GM12865 (cell line): Measurements from ENCODE around the gene SLC17A7.

Experiments used
- DNase-seq: peaks from one replicate; pipeline ENCODE4 v3.0.0; 2010; ENCODE audit warnings: low read depth
- H3K4me3 ChIP-seq: 2 replicates; pipeline ENCODE4 v1.5.1; 2011; ENCODE audit warnings: mild to moderate bottlenecking, low read depth, low read length, control low read depth
- CTCF ChIP-seq: IDR thresholded peaks from 2 replicates; pipeline ENCODE4 v1.5.1; 2011; ENCODE audit warnings: low read length, control low read depth, low read depth, inconsistent platforms; ENCODE audit not compliant: insufficient read depth; ENCODE audit errors: missing control alignments

Gene SLC17A7

GRCh38 chr19:49441210-49441959 lies at the start of gene SLC17A7:
Gene SLC17A7, minus strand, starts transcription at chr19:49441527. Its CDS starts 148 bp downstream, at chr19:49441379.
- DNase-seq, result peak; percentile 34
- TF ChIP-seq CTCF, result no peak
- no peak within 1 kb of the TSS; the same call in 1 of the 2 replicates for H3K4me3 ChIP-seq

GRCh38 chr19:49490287-49491029 lies 49.1 kb upstream of the SLC17A7 start:
- peak overlapping the region; percentile 73 for H3K4me3 ChIP-seq
- DNase-seq, result peak; percentile 46
- TF ChIP-seq CTCF, result no peak

GRCh38 chr19:49489601-49490167 lies 48.4 kb upstream of the SLC17A7 start:
- peak; percentile 88 for DNase-seq
- TF ChIP-seq CTCF, result peak; percentile 70
- peak overlapping the region; percentile 73 for H3K4me3 ChIP-seq

GRCh38 chr19:49488863-49489537 lies 47.7 kb upstream of the SLC17A7 start:
- DNase-seq, result peak; percentile 19
- peak overlapping the region; percentile 73 for H3K4me3 ChIP-seq
- no peak for TF ChIP-seq CTCF

- H3K4me3 ChIP-seq, result peak overlapping the region; percentile 73
- no peak for TF ChIP-seq CTCF
- peak; percentile 41 for DNase-seq
These were observed 46.9 kb upstream of the SLC17A7 start for GRCh38 chr19:49488046-49488862.

GRCh38 chr19:49487277-49488045 lies 46.1 kb upstream of the SLC17A7 start, which contains the start of gene RPL13A:
Gene RPL13A, plus strand, starts transcription at chr19:49487608. Its CDS starts 22 bp downstream, at chr19:49487630.
- TF ChIP-seq CTCF, result no peak
- DNase-seq, result peak; percentile 100
- H3K4me3 ChIP-seq, result peak within 1 kb of the TSS; percentile 73
